ENCODE data around the gene ZNF268. TPM values are rescaled to one million over a fixed set of nuclear protein-coding genes. Genes with fewer than 3 reads are reported as not detected.

The ZNF268 gene
- total RNA-seq, 1 donor from 2014 or later = 38.5 TPM

DNA sequence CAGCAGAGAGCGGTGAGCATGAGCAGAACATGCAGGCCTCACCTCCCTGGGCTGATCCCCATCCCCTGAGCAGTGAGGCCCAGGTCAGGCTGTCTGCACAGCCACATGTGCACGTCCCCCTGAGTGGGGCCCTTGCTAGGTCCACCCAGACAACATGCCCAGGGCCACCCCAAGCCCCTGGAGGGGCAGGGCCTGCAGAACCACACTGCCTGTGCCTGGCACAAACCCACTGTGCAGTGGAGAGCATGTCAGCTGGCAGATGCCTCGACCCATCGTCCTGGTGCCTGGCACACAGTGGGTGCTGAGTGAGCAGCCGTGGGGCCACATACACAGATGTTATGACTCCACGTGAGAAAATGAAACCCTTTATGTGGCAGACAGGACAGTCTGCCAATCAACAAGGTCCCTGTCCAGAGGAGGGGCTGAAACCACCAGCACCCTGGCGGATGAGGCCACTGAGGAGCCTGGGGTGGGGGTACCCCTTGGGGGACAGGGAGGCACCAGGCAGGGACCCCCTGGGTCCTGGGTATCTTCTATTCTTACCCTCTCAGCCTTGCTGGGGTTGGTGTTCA lies 46.1 kb downstream of the ZNF268 start:
- Histone ChIP-seq H3K4me1 (no peaks in the 10 kb centered on the region), H3K27me3 (no peaks in the 10 kb centered on the region), H3K9me3 (peaks cover 4 to 11% of the 10 kb centered on the region in 2 donors), H3K4me3 (no peak overlapping the region), H3K36me3 (no peaks in the 10 kb centered on the region), H3K27ac (no peak overlapping the region)
- no peak for DNase-seq (ENCODE audit: low spot score in 2 of 2)
- intact Hi-C loops (cut with DNase I) = no loop called here
- TF ChIP-seq, protein P1, sequence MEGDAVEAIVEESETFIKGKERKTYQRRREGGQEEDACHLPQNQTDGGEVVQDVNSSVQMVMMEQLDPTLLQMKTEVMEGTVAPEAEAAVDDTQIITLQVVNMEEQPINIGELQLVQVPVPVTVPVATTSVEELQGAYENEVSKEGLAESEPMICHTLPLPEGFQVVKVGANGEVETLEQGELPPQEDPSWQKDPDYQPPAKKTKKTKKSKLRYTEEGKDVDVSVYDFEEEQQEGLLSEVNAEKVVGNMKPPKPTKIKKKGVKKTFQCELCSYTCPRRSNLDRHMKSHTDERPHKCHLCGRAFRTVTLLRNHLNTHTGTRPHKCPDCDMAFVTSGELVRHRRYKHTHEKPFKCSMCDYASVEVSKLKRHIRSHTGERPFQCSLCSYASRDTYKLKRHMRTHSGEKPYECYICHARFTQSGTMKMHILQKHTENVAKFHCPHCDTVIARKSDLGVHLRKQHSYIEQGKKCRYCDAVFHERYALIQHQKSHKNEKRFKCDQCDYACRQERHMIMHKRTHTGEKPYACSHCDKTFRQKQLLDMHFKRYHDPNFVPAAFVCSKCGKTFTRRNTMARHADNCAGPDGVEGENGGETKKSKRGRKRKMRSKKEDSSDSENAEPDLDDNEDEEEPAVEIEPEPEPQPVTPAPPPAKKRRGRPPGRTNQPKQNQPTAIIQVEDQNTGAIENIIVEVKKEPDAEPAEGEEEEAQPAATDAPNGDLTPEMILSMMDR (IDR thresholded peaks at IDR 0.05) = no peak

DNA sequence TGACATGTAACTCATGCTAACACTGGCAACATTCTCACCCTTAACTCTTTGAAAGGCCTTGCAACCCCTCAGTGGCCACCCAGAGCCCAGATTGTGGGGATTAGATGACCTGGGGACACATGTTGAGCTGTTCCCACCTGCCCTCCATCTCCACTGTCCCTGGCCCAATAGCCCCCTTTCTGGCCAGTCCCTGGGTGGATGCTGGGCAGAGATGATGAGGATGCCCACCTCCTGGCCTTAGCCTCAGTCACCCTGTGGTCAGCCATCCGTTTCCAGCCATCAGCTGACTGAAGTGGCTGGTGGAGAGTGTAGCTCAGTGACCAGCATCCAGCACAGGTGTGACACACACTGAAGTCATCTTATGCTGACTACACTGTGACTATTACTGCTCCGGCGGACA lies 49.7 kb downstream of the ZNF268 start:
- Histone ChIP-seq H3K27me3 (no peaks in the 10 kb centered on the region), H3K4me1 (no peaks in the 10 kb centered on the region), H3K4me3 (no peak overlapping the region), H3K36me3 (no peaks in the 10 kb centered on the region), H3K9me3 (peaks cover 0 to 12% of the 10 kb centered on the region in 2 donors), H3K27ac (no peak overlapping the region)
- TF ChIP-seq, protein P1 (IDR thresholded peaks at IDR 0.05) = no peak
- intact Hi-C loops (cut with DNase I) = no loop called here
- no peak for DNase-seq (ENCODE audit: low spot score in 2 of 2)

DNA sequence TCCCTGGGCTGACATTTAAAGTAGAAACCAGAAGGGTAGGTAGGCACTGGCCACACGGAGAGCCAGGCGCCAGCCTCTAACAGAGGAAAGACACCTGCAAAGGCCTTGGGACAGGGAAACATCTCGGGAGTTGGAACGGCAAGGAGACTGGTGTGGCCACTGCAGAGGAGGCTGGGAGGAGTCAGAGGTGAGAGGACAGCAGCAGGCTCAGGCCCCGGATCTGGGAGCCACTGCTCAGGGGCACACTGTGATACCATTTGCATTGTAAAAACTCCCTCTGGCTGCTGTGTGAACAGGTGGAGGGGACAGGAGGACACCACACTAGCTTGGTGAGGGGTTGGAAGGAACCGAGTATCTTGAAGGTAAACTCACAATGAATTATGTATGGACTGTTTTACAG lies 51.7 kb downstream of the ZNF268 start:
- intact Hi-C loops (cut with DNase I) = no loop called here
- H3K36me3 ChIP-seq = no peaks in the 10 kb centered on the region
- no peak overlapping the region for H3K4me3 ChIP-seq
- no peaks in the 10 kb centered on the region for H3K4me1 ChIP-seq
- H3K27ac ChIP-seq = no peak overlapping the region
- TF ChIP-seq, protein P1 (IDR thresholded peaks at IDR 0.05) = no peak
- H3K9me3 ChIP-seq = peaks cover 0 to 8% of the 10 kb centered on the region in 2 donors
- no peaks in the 10 kb centered on the region for H3K27me3 ChIP-seq
- no peak for DNase-seq (ENCODE audit: low spot score in 2 of 2)

DNA sequence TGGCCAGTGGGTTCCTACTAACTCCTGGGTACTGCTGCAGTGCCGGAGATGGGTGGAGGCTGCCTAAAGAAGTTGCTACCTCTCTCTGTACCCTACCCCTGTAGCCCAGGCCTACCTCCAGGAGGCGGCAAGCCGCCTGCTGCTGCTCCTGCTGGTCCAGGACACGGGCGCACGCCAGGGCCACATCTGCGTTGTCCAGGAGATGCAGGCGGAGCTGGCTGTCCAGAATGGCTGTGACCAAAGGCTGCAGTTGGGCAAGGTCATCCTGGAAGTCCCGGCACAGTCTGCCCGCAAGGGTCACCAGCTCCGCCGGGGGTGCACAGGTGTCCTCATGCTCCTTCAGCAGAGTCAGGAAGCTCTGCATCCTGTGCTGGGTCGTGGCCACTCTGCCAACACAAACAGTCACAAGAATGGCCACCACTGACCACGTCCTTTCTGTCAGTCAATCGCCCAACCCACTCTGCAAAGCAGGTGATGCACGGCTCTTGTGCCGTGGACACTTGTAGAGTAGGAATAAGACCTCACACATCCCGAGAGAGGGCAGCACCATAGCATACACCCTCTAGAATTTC lies 52.8 kb downstream of the ZNF268 start:
- no peak overlapping the region for H3K27ac ChIP-seq
- no peaks in the 10 kb centered on the region for H3K27me3 ChIP-seq
- peaks cover 0 to 8% of the 10 kb centered on the region in 2 donors for H3K9me3 ChIP-seq
- TF ChIP-seq, protein P1 (IDR thresholded peaks at IDR 0.05) = no peak
- no peaks in the 10 kb centered on the region for H3K4me1 ChIP-seq
- intact Hi-C loops (cut with DNase I) = no loop called here
- no peak overlapping the region for H3K4me3 ChIP-seq
- no peaks in the 10 kb centered on the region for H3K36me3 ChIP-seq
- no peak for DNase-seq (ENCODE audit: low spot score in 2 of 2)

DNA sequence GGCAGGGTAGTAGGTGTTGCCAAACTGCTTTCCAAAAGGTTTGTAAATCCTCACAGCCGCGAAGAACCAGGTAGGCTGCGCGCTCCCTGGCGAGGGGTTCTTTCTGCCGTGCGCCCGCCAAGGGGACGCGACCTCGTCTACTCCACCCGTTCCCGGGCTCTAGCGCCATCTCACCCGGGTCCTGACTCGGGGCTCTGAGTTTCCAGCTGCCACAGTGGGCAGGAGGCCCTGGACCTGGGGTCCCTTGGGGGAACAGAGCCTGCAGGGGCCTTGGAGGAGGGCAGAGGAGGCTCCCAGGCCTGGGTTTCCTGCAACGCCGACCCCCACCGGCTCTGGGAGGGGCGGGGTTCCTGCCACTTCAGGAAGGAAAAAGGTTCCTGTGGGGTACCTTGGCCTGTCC lies 53.7 kb downstream of the ZNF268 start:
- H3K4me1 ChIP-seq = no peaks in the 10 kb centered on the region
- TF ChIP-seq, protein P1 (IDR thresholded peaks at IDR 0.05) = no peak
- H3K9me3 ChIP-seq = peaks cover 0 to 8% of the 10 kb centered on the region in 2 donors
- no peak for DNase-seq (ENCODE audit: low spot score in 2 of 2)
- intact Hi-C loops (cut with DNase I) = no loop called here
- no peaks in the 10 kb centered on the region for H3K36me3 ChIP-seq
- H3K27ac ChIP-seq = no peak overlapping the region
- H3K4me3 ChIP-seq = no peak overlapping the region
- H3K27me3 ChIP-seq = no peaks in the 10 kb centered on the region

All from ascending aorta (tissue), 2 donors.